Adrenal gland (tissue), 12 donors: ENCODE measurements around the gene MAD1L1. TPM values are rescaled to one million over a fixed set of nuclear protein-coding genes. Genes with fewer than 3 reads are reported as not detected.

Source experiments
- DNase-seq, 7 donors: peaks; one replicate each; pipeline ENCODE4 v3.0.0-alpha.2; 2019 to 2020
- H3K27ac ChIP-seq, 5 donors: fragments of 200-600 bp; sonication (generic) in 4 of 5; 1 replicate in 3 of 5; 2 replicates in 2 of 5; pipeline versions ENCODE4 v1.5.1 to v1.8.0; 2016 to 2020; ENCODE audit warnings: mild to moderate bottlenecking in 1 of 5
- H3K27me3 ChIP-seq: fragments of 200-600 bp; 2 replicates; pipeline ENCODE4 v1.8.0; 2021
- H3K36me3 ChIP-seq, 2 donors: fragments of 200-600 bp; replicated peaks in 1 of 2; 1 replicate in 1 of 2; 2 replicates in 1 of 2; pipeline versions ENCODE4 v1.5.1 to v1.8.0; 2018 to 2022
- H3K4me1 ChIP-seq, 2 donors: fragments of 200-600 bp; replicated peaks in 1 of 2; 1 replicate in 1 of 2; 2 replicates in 1 of 2; pipeline versions ENCODE4 v1.5.1 to v1.8.0; 2018 to 2021
- H3K4me3 ChIP-seq, 4 donors: fragments of 200-600 bp; sonication (generic) in 3 of 4; one replicate each; pipeline ENCODE4 v1.5.1; 2016 to 2018
- H3K9me3 ChIP-seq, 3 donors: fragments of 200-600 bp; sonication (generic) in 1 of 3; replicated peaks in 1 of 3; 1 replicate in 2 of 3; 2 replicates in 1 of 3; pipeline versions ENCODE4 v1.5.1 to v1.8.0; 2016 to 2021
- CTCF ChIP-seq, 6 experiments: fragments of 450-650 bp in 4 of 6; fragments of 200-600 bp in 2 of 6; sonication (generic) in 1 of 6; IDR thresholded peaks; 1 replicate in 5 of 6; 2 replicates in 1 of 6; pipeline versions ENCODE4 v1.5.1 to v1.8.0; 2016 to 2021; ENCODE audit warnings: antibody characterized with exemption in 6 of 6, mild to moderate bottlenecking in 2 of 6, moderate library complexity in 1 of 6
- POLR2A ChIP-seq, 2 donors: fragments of 450-650 bp; IDR thresholded peaks; one replicate each; pipeline ENCODE4 v1.6.1; 2017; ENCODE audit warnings: antibody characterized with exemption in 2 of 2, mild to moderate bottlenecking in 2 of 2, moderate library complexity in 1 of 2
- WGBS, 4 donors: extraction: QIAGEN DNeasy Blood & Tissue Kit in 2 of 4; methylation state at CpG; one replicate each; pipeline versions ENCODE4 v1.1.5 to v1.1.7; 2013 to 2017; 5-methylcytosine and 5-hydroxymethylcytosine counted together
- intact Hi-C, 2 donors: fragments of 100-400 bp; cut with DNase I; formaldehyde crosslinking; loops; one replicate each; pipeline versions ENCODE4 v1.14.1 to v1.15.0; 2022 to 2023
- polyA plus RNA-seq, 3 donors: library from polyadenylated mRNA; stranded (reverse); fragments of 200-250 nt in 2 of 3; fragments of 350-450 nt in 1 of 3; fragmentation: Illumina TruSeq in 1 of 3; extraction: RNeasy Lipid Tissue Mini Kit (QIAGEN cat#74804) in 1 of 3; gene quantifications; one replicate each; pipeline ENCODE4 v1.2.3, GENCODE V29; 2013 to 2014
- total RNA-seq, 9 donors: library from RNA; depleted of rRNA in 4 of 9; stranded (reverse); fragments of >200 nt in 4 of 9; fragments of 120-200 nt in 1 of 9; fragmentation: NEBNext Ultra II Directional in 1 of 9; extraction: Animal tissue kit (Norgen Biotek cat#: 25700) in 1 of 9; gene quantifications; one replicate each; pipeline versions ENCODE4 v1.1.0 to v1.2.4, GENCODE V29; 2013 to 2023
- donor health status: healthy with polysubstance abuse.
- donor health status: Bipolar disorder and iron deficiency.
- donor health status: DM: yes; HTN: yes; CAD: no.
- donor health status: DM: no; HTN: no; CAD: no.
- donor health status: DM: no; HTN: no; CAD: no.
- donor health status: DM: yes; HTN: yes; CAD: no.

The MAD1L1 gene
- total and polyA plus RNA-seq, 12 donors = 6.7 to 87.7 (median 28.9) TPM

GRCh38 chr7:2048531-2048930 is 184.2 kb downstream of the MAD1L1 start:
- 86 to 95% (median 91%) methylated on average over 10 to 11 of the region's 11 CpGs for WGBS, 4 donors

GRCh38 chr7:2048006-2048405 is 184.7 kb downstream of the MAD1L1 start:
- no peaks in the 10 kb centered on the region for H3K9me3 ChIP-seq
- intact Hi-C loops = no loop called here
- no peaks in the 10 kb centered on the region for H3K4me1 ChIP-seq
- no peaks in the 10 kb centered on the region for H3K27me3 ChIP-seq
- no peaks in the 10 kb centered on the region for H3K36me3 ChIP-seq
- H3K27ac ChIP-seq = no peak overlapping the region
- DNase-seq = peak in 1 of 7 donors; percentile 3
- 94 to 97% (median 95%) methylated on average over 17 of the region's 17 CpGs for WGBS, 4 donors
- TF ChIP-seq POLR2A (IDR thresholded peaks at IDR 0.05) (no peak), CTCF (IDR thresholded peaks at IDR 0.05) (no peak)
- no peak overlapping the region for H3K4me3 ChIP-seq

More at GRCh38 chr7:2048531-2048930, 184.2 kb downstream of the MAD1L1 start:
- Histone ChIP-seq H3K27ac (no peak overlapping the region), H3K9me3 (no peaks in the 10 kb centered on the region), H3K4me3 (no peak overlapping the region), H3K36me3 (no peaks in the 10 kb centered on the region), H3K4me1 (no peaks in the 10 kb centered on the region), H3K27me3 (no peaks in the 10 kb centered on the region)
- DNase-seq = peak in 1 of 7 donors; percentile 4
- TF ChIP-seq POLR2A (IDR thresholded peaks at IDR 0.05) (no peak), CTCF (IDR thresholded peaks at IDR 0.05) (no peak)
- intact Hi-C loops = no loop called here

- TF ChIP-seq CTCF (IDR thresholded peaks at IDR 0.05) = no peak
- no peak for TF ChIP-seq POLR2A (IDR thresholded peaks at IDR 0.05)
- intact Hi-C loops = no loop called here
- DNase-seq = peak in 1 of 7 donors; percentile 4
- H3K9me3 ChIP-seq = no peaks in the 10 kb centered on the region
- H3K4me1 ChIP-seq = no peaks in the 10 kb centered on the region
- H3K27ac ChIP-seq = no peak overlapping the region
- H3K36me3 ChIP-seq = no peaks in the 10 kb centered on the region
- H3K4me3 ChIP-seq = no peak overlapping the region
- H3K27me3 ChIP-seq = no peaks in the 10 kb centered on the region
- WGBS, 4 donors = 91 to 95% (median 92%) methylated on average over 24 to 30 of the region's 30 CpGs
These were observed 185.9 kb downstream of the MAD1L1 start for GRCh38 chr7:2046581-2047565.

GRCh38 chr7:2045559-2046405 is 187.0 kb downstream of the MAD1L1 start:
- no peaks in the 10 kb centered on the region for H3K4me1 ChIP-seq
- H3K27ac ChIP-seq = no peak overlapping the region
- H3K36me3 ChIP-seq = no peaks in the 10 kb centered on the region
- DNase-seq = peak in 1 of 7 donors; percentile 2
- H3K9me3 ChIP-seq = no peaks in the 10 kb centered on the region
- WGBS, 4 donors = 92 to 96% (median 94%) methylated on average over 15 to 25 of the region's 25 CpGs
- intact Hi-C loops = no loop called here
- H3K27me3 ChIP-seq = no peaks in the 10 kb centered on the region
- TF ChIP-seq POLR2A (IDR thresholded peaks at IDR 0.05) = no peak
- H3K4me3 ChIP-seq = no peak overlapping the region
